HG02943 (cell line): ENCODE measurements around the gene CFAP299.

ENCODE experiments used
- ATAC-seq: cut with Tn5 transposase; IDR thresholded peaks from one replicate; pipeline ENCODE4 v1.9.1; 2021; ENCODE audit warnings: mild to moderate bottlenecking, low read depth, moderate library complexity; ENCODE audit not compliant: unreplicated experiment

CFAP299 gene

DNA sequence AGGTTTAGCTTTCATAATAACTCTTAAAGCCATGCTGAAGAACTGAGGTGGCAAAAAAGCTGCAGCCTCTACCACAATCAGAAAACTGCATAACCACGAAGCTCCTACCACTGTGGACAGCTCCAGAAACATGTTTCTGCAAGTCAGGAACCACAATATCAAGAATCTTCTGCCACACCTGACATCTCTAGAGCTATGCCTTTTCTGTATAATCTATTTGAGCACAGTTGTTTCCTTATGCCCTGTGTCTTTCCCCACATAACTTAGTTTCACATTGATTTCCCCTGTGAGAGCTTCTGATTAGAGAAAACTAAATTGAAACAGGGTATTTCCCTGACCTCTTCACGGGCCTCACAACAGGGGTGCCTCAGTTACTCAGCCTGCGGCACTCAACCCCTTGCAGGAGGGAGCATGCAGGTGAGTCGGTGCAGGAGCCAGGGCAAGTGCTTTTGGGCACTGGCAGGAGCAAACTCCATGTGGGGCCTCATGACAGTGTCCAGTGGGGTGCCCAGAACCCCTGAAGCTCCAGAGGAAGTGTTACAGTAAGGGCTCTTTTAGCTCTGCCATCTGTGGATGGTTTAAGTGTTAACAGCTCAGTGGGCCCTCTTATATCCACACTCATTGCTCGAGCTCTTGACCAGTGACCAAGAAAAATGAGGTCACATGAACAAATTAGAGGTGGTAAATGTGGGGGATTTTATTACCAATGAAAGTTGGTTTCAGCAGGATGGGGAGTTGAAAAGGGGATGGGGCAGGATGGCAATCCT lies 562.2 kb downstream of the CFAP299 start:
- peak; percentile 83 for ATAC-seq

DNA sequence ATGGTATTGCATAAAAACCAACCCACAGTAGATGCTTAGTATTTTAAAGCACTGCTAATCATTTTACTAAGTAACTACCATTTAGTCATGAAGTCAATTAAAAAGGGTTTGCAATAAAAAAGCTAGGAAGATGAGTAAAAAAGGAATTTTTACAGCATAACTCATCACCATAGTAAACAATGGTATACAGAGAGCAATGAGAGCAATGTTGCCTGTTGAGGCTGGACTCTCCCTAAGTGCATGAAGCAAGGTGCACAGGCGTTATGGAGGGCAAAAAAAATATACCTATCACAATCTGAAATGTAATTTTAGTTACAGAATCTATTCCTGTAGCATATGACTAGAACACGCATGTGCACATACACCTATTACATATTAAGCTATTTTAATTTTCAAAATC lies 565.4 kb downstream of the CFAP299 start:
- no peak for ATAC-seq

DNA sequence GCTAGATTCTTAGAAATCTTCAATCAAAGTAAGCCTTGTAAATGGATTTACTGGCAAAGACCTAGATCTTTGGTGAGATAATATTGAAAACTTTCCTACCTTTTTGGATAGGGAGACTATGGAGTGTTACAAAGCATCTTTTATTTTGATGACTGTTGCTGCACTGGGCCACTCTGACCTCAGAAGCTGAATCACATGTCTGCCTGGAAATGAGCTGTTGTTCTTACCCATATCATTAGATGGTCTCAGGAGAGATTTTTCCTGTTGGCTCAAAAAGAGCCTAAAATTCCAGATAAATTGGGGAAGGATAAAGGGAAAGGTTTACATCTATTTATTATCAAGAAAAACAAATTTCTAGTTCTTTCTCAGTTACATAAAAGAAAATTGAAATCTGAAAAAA lies 567.5 kb downstream of the CFAP299 start:
- no peak for ATAC-seq

DNA sequence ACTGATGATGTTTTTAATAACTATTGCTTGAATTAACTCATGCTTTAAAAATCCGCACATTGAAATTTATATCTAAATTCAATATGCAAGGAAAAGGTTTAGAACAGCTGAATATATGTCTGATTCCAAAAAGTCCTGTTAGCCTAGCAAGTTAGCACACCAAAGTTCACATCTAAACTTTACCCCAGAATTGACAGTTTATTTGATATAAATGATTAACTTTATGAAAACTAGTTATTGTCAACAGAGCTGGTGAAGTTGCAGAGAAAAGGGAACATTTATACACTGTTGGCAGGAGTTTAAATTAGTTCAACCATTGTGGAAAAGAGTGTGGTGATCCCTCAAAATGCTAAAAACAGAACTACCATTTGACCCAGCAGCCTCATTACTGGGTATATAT lies 574.4 kb downstream of the CFAP299 start:
- no peak for ATAC-seq

DNA sequence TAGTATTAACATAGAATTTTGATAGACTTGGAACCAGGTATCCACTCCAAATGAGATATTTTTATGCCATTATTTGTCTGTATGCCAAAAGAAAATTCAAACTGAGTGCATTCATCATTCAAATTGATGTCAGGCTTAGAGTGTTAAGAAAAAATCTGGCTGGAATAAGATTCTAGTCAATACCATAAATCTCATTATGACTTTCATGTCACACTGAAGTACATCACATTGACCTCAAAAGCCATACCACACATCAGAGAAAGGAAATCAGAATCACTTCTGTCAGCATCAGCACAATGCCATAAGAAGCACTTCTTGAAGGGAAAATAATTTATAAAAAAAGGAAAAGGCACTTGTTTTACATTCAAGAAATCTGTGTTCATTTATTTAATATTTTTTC lies 575.9 kb downstream of the CFAP299 start:
- ATAC-seq: no peak

DNA sequence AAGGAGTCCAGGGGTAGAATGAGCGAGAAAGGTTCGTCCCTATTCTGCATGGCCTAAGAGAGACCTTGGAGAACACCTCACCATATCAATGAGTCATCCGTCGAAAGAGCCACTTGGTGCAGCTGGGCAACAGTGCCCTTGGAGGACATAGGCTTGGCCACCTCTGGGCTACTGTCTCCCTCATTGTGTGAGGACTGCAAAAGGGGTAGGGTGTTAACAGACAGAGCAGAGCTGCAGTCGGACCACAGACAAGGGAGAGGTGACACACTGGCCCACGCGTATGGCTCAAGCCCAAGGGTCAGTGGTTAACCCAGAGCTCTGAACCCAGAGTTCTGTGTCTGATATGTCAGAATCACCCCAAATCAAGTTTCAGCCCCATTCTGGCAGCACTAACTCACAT lies 576.8 kb downstream of the CFAP299 start:
- no peak for ATAC-seq

DNA sequence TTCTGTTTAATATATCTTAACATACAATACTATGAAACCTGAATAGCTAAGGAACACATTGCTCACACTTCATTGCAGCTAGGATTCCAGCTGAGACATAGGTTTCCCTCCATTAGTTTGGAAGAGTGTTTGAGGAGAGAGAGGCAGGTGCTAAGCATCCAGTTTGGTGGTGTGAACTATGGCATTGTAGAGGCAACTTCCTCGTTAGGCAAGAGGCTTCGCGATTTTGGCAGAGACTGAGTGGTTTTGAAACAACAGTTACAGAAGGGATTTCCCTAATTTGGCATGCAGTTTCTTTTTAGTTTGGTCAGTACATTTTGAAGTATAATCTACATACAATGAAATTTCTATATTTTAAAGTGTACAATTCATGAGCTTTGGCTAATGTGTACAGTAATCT lies 577.9 kb downstream of the CFAP299 start:
- ATAC-seq: peak; percentile 73

DNA sequence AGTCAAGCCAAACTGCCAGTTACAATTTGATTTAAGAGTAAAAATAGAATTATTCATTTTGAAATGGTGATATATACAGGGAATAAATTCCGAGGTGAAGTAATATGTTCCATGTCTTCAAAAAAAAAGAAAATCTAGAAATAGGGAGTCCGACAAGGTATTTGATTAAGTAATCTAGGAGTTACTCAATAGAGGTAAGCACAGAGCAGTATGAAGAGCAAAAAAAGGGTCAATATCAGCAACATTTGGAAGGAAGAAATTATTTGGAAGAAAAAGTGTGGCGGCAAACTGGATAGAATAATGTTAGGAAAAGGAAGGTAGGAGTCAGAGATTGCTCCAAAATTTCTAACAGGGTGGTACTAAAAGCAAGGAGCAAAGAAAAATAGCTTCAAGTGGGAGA lies 581.2 kb downstream of the CFAP299 start:
- no peak for ATAC-seq

DNA sequence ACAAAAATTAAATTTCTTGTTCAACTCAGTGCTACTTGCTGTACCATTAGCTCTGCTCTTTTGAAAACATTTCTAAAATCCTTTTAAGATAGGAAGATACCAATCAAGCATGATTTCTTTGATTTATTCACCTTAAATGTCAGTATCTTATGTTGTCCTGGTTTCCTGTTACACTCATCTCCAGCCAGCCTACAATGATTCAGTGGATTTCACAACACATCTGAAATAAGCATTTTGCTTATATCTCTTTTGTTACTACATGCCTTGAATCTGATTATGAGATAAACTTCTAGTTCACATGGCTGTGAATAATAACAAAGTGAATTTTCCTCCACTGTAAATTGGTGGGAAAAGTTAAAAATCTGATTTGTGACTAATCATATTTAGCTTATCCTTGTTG lies 582.5 kb downstream of the CFAP299 start:
- ATAC-seq: no peak

DNA sequence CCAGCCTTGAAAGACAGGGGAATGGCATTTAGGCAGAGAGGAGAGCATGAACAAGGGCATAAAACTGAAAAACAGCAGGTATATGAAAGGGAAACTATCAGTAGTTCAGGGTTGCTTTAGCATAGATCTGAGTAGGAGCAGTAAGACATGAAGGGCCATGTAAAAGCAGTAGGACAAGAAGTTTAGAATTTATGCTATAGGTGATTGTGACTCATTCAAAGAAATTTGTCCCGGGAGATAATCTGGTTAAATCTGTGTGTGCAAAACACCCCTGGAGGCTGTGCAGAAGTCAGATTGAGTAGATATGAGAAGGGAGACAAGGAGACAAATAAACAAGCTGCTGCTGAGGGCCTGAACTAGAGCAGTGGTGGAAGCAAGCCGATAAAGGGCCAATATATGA lies 585.9 kb downstream of the CFAP299 start:
- no peak for ATAC-seq

DNA sequence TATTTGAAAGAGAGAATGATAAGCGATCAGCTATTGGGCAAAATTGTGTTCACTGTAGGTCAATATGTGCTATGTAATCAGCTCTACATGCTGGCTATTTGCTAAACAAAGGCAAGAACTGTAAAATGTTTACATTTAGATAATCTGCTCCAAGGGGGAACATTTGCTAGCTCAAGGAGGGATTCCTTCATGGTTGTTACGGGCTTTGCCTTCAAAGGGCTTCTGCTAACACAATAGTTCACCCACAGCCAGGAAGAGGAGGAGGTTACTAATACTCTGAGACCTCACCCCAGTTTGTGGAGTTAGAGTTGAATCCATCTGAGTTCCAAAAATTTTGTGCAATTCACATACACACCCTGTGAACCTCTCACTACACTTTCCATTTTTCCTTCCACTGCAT lies 587.4 kb downstream of the CFAP299 start:
- no peak for ATAC-seq

DNA sequence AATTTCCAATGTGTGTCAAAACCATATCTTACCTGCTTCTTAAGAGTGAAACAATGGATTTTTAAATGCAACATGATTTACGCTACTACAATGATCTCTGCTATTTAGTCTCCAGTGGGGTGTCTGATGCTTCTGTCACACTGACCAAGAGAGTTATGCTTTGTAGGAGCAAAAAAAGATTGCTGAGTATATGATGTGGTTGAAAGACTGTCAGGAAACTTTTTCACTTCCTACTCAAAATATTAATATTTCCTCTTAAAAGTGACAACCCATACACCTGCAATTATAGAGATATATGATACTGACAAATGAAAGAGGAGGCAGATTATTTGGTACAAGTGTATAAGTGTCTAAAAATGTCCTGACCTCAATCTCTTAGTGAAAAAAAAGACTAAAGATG lies 589.8 kb downstream of the CFAP299 start:
- no peak for ATAC-seq

DNA sequence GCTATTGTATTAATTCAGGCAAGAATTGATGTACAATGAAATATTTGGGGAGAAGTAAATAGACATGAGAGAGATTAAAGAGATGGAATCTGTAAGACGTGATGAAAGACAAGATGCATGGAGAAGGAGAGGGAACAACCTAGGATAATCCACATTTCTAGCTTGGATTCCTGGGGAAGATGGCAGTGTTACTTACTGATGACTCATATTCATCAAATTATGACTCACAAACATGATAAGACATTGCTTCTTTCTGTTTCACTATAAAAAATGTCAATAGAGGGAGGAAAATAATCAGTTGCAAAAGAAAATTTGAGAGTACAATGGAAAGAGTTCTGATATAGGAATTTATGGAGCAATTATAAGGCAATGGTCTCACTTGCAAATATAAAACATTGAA lies 590.9 kb downstream of the CFAP299 start:
- ATAC-seq: no peak

DNA sequence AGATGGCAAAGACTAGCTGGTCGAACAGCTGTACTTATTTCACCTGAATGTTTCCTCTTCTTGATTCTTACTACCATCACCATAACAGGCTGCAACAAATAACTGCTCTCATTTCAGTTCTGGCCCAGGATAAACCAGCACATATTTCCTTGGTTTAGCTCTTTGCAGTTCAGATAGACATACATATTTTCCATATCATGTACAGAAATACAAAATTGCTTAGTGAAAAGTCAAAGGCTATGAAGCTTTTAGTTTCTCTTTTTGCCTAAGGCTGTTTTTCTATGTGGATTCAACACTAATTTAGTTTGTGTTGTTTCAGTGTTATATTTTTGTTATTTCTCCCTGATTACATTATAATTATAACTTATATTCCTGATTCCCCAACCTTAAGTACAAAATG lies 591.4 kb downstream of the CFAP299 start:
- no peak for ATAC-seq

DNA sequence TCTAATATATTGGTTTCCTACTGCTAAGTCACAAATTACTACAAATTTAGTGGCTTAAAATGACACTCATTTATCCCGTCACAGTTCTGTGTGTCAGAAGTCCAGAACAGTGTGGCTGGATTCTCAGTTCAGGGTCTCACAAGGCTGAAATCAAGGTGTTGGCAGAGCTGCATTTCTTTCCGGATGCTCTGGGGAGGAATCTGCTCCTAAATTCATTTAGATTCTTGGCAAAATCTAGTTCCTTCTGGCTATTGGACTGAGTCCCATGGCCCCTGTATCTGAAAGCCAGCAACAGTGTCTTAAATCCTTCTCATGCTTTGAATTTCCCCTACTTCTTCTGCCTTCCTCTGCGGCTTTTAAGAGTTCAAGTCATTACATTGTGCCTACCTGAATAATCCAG lies 591.9 kb downstream of the CFAP299 start:
- no peak for ATAC-seq

DNA sequence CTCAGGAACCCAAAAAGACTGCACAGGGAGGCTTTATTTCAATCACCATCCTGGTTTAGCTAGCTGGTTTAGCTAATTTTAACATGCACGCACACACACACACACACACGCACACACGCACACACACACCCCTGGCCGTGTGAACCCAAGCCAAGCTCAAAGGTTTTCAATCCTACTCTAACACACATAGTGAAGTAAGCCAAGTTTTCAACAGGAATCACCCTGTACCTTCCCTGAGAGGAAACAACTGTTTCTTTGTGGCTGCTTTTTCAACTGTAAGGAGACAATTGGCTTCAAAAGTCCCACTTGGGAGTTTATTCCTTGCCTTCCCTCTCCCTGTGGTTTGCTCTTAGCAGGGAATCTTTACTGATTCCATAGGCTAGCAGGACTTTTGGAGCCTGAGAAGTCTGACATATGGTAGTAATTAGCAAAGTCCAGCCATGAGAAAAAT lies 596.1 kb downstream of the CFAP299 start:
- ATAC-seq: no peak

DNA sequence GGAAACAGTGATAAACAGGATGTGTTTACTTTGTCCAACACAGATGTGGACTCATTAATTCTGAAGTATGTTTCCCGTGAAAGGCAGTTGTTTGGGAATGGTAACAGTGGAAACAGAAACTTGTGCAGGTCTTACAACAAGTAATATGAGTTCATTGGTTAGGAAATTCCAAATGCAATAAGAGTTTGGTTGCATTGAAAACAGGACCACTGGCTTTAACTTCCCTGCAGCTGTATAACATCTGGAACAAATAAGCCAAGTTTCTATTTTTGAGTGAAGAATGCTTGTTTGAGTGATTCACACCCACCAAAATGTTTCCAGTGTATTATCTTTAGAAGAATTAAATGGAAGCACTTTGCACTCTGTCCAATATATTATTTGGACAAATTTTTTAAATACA lies 612.6 kb downstream of the CFAP299 start:
- ATAC-seq: no peak

DNA sequence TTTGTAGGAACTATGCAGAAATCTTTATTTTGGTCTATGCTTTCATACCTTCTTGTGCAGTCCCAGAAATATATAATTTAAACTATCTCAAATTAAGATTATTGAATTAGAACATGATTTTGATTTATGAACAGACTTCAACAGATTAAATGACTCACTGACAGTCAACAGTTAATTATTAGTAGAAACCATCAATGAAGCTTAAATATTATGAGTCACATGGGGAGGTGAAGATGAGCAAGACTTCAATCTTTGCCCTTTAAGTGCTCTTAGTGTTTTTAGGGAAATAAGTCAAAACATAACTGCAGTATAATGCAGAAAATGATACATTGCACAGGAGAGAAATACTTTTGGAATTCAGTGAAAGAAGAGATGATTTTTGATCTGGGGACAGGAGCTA lies 613.5 kb downstream of the CFAP299 start:
- no peak for ATAC-seq

DNA sequence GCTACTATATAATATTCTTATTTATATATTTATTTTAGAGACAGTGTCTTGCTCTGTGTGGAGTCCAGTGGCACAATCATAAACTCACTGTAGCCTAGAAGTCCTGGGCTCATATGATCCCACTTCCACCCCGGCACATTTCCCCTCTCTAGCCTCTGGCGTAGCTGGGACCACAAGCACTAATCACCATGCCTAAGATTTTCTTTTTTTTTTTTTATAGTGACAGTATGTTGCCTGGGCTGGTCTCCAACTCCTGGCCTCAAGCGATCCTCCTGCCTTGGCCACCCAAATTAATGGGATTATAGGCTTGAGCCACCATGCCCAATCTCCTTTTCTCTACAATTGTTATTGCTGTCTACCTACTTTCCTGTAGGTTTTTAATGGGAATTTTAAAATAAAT lies 620.9 kb downstream of the CFAP299 start:
- ATAC-seq: no peak

DNA sequence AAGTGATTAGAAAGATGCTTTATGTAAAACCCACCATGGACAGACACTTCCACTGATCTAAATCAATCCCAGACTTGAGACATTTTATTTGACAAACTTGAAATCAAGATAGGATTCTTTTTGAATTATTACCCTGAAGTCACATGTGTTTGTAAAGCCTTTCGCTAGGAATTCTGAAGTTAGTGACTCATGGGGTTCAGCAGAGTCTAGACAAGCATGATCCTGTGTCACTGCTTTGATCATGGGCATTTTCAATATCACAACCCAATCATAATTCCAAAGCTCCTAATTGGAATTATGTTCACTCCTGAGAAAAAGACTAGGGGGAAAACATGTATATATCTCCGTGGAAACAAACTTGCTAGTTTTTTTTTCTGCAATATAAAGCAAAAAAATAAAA lies 627.5 kb downstream of the CFAP299 start:
- ATAC-seq: no peak

DNA sequence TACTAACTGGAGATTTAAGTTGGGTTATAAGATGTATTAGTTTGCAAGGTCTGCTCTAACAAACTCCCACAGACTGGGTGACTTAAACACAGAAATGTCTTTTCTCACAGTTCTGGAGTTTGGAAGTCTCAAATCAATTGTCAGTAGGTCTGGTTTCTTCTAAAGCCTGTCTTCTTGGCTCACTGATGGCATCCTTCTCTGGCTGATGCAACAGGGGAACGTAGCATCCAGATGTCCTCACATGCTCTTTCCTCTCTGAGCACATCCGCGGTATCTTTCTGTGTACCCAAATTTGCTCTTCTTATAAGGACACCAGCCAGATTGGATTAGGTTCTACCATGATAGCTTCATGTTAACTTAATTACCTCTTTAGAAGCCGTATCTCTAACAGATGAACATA lies 631.8 kb downstream of the CFAP299 start:
- no peak for ATAC-seq

DNA sequence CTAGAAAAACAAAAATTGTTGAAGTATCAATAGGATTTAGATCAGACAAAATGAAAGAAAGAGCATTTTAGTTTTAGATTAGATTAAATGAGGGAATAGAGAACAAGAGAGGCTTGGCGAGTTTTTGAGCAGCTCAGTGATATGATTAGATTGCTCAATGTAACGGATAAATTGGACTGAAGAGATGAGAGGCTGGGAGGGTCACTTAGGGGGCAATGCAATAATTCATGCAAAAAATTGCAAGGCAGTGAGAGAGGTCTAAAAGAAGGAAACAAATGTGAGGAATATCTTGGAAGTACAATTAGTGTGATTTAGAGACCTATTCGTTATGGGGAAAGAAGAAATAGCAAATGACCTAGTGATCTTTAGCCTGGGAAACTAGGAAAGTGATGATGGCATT lies 644.7 kb downstream of the CFAP299 start:
- no peak for ATAC-seq

DNA sequence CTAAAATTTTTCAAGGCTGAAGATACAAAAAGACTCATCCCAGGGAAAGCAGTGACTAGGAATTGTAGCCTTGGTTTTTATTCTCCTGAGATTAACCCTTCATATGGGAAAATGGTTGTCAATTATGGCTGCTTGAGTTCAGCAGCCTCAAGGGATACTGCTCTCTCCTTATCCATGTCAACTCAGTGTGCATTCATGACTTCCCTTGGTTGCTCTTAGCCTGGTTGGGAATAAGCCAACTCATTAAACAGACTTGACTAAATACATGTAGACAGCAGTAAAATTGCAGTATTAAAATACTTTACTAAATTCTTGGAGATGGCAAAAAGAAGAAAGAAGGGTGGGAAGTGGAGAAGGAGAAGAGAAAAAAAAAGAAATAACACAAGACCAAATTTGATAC lies 650.5 kb downstream of the CFAP299 start:
- ATAC-seq: no peak
